ENCODE measurements around the gene NMT2.

DNA sequence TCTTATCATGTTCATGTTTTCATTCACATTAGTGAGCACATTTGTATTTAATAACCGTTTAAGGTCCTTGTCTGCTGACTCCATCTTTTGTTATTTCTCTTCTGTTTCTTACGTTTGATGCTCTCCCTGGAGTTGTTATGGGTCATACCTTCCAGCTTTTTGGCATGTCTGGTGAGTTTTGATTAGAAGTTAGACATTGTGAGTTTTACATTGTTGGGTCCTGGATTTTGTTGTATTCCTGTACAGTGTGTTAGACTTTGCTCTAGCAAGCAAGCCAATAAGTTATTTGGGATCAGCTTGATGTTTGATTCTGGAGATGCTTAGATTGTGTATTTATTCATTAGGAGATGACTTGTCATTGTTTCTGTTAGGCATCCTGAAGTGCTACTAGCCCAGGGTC lies 107.9 kb downstream of the NMT2 start:
- no peak for TF ChIP-seq EZH2 (IDR thresholded peaks at IDR 0.05; ENCODE audit: low read length, missing control alignments)
- TF ChIP-seq, protein P1, sequence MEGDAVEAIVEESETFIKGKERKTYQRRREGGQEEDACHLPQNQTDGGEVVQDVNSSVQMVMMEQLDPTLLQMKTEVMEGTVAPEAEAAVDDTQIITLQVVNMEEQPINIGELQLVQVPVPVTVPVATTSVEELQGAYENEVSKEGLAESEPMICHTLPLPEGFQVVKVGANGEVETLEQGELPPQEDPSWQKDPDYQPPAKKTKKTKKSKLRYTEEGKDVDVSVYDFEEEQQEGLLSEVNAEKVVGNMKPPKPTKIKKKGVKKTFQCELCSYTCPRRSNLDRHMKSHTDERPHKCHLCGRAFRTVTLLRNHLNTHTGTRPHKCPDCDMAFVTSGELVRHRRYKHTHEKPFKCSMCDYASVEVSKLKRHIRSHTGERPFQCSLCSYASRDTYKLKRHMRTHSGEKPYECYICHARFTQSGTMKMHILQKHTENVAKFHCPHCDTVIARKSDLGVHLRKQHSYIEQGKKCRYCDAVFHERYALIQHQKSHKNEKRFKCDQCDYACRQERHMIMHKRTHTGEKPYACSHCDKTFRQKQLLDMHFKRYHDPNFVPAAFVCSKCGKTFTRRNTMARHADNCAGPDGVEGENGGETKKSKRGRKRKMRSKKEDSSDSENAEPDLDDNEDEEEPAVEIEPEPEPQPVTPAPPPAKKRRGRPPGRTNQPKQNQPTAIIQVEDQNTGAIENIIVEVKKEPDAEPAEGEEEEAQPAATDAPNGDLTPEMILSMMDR (conservative IDR thresholded peaks at IDR 0.05 in 1 of 2, IDR thresholded peaks at IDR 0.05 in 1 of 2; ENCODE audit: low read depth in 1 of 2, low read length in 2 of 2), result no peak

All from fibroblast of lung (primary cell).